Activated T-helper 1 cell treated with Interleukin-2 at 50 U/mL for 16 hours (primary cell): Measurements from ENCODE around the gene PLA1A.
"Not testable (repeated sequence)": the region's sequence is repeated elsewhere in the genome, so short reads cannot be mapped to it uniquely, and the experiment has no call there.

ENCODE experiments used
- DNase-seq: peaks from one replicate; pipeline ENCODE4 v3.0.0-alpha.2; 2020; ENCODE audit warnings: low read depth

The PLA1A gene, protein sequence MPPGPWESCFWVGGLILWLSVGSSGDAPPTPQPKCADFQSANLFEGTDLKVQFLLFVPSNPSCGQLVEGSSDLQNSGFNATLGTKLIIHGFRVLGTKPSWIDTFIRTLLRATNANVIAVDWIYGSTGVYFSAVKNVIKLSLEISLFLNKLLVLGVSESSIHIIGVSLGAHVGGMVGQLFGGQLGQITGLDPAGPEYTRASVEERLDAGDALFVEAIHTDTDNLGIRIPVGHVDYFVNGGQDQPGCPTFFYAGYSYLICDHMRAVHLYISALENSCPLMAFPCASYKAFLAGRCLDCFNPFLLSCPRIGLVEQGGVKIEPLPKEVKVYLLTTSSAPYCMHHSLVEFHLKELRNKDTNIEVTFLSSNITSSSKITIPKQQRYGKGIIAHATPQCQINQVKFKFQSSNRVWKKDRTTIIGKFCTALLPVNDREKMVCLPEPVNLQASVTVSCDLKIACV

DNA sequence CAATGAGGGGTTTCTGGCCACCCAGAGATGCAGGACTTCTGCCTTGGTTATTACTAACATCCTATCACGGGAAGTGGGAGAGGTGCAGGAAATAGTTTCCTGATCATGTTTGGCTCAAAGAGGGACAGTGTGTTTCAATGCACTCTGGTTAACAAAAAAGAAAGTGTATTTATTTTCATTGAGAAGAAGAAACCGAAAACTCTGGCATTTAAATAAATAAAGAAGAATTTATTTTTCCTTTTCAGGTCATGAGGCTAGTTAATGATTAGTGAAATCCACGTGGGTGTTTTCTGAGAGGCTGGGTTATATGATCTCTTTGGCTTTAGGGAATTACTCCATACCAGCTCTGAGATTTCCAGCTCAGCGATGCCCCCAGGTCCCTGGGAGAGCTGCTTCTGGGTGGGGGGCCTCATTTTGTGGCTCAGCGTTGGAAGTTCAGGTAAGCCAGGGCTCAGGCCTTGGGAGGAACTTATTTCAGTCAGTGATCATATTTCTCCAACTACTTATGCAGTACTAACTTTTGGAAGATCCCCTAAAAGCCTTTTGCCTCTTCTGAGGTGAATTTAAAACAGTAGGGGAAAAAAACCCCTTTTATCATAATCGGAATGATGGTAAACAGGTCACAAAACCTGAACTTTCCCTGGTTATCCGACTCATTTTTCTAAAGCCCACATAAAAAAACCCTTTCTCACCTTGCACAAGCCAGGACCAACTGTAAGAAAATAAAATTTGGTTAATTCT lies at the start of gene PLA1A:
TSS of gene PLA1A (plus strand) at position 338 of the 741 bp plus-strand sequence. CDS start at position 367, 29 bp downstream.
- DNase-seq: no peak

DNA sequence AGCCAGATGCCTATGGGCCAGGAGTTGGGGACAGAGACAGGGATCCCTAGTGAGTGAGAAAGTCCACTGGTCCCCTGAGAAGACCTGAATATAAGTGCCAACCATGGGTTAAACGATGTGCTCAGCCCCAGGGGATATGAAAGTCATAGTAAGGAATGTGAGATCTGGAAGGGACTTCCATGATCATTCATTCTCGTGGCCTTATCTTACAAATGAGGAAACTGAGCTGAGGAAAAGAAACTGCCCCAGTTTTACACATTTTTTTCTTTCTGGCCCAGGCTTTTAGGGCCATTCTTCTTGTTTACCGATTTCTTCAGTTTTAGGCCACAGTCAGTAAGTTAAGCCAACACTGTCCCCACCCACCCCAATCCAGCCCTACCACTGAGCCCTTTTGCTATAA lies 49.3 kb upstream of the PLA1A start:
- no peak for DNase-seq

DNA sequence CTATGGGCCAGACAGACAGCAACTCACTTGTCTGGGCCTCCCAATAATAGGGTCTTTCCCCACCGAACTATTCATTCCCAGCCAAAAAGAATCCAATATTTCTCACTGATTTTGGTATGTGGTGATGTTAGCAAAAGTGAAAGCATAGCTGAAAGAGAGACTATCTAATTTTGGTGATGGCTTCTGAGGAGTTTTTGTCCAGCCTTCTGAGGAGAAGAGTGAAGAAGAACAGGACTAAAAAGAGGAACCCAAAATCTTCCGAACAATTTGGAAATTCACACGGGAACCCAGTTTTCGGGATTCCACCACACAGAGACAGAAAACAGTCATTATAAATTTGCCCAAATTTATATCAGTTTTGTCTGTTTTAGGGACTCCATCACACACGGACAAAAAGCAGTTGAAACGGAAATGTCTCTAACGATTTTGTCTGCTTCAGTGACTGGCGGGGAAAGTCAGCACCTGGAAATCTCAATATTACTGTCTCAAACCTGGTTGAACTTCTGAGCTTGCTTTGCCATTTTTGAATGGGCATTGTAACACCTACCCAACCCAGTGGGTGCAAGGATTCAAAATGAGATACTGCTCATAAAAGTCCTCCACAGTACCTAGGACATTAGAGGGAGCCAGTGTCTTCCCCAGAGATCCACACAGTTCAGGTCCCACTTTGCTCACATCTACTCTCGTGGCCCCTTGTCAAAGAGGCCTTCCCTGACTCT lies 47.3 kb upstream of the PLA1A start:
- no peak for DNase-seq

DNA sequence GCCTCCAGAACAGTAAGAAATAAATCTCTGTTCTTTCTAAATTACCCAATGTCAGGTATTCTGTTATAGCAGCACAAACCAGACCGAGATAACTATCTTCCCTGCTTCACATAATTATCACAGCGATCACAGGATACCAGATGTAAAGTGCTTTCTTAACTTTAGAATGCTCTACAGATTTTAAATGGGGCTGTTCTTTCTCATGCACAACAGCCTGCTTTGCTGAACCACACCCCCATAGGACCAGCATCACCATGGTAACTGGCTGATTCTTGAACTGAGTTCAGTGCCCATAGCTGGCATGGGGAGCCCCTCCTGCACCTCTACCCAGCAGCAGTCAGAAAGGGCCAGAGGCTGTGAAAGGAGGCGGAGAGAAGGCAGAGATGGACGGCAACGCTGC lies 46.1 kb upstream of the PLA1A start:
- DNase-seq: no peak

DNA sequence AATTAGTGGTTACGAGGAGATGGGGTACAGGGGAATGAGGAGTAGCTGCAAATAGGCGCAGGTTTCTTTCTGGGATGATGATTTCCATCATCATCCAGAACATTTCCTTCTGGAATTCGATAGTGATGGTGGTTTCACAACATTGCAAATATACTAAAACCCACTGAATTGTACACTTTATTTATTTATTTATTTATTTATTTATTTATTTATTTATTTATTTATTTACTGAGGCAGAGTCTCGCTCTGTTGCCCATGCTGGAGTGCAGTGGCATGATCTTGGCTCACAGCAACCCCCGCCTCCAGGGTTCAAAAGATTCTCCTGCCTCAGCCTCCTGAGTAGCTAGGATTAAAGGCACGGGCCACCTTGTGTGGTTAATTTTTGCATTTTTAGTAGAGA lies 44.8 kb upstream of the PLA1A start:
- DNase-seq: not testable (repeated sequence)

DNA sequence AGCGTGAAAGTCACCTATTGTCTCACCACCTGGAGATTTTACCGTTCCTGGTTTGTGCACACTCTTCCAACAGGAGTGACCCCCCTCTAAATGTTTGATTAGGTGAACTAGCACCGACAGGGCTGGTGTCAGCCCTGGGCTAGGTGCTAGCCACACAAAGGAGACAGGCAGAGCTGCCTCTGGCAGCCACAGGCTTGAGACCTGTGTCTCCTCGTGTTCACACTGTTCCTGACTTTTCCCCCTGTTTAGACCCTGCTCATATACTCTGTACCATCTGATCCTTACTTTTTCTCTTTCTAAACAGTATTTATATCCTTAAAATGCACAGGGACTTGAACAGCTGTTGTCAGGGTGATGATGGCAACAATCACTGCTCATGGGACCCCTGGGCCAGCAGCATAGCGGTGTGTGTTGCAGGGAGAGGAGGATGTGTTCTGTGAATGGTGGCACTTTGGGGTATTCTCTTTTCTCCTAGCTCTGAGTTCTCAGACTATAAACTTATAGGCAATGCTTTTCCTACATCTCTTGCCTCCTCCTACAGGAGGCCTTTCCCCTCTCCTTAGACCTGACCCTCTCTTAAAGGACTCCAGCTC lies 43.8 kb upstream of the PLA1A start:
- DNase-seq: no peak

DNA sequence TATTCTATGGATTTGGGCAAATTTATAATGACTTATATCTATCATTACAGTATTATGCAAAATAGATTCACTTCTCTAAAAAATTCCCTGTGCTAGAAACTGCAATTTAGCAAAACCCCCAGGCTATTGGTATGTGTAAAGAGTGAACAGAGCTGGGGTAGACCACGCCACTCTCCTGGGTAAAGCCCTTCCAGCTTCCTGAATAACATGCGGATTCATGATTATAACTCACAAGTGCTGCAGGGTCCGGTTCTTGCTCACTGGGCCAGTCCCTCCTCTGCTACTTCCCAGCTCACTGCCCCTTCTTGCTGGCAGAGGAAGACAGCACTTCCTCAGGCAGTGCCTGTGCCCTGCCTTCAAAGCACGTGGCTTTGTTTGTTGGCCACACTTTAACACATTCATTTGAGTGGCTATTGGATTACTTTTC lies 42.4 kb upstream of the PLA1A start:
- DNase-seq: no peak

DNA sequence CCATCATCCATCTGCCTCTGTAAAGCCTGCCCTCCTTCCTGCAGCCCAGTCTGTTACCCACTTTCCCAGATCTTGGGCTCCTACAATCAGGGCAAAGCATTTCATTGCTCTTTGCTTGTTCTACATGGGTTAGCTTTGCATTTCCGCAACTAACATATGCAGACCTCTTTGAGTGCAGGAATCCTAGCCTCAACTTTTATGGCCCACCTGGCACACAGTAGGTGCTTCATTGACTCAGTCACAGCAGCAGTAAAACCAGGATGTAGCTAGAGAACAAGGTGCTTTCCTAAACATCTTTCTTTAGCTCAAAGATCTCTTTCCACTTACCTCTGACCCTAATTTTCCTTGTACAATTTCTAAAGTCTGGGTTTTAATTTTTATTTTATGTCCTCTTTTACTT lies 41.8 kb upstream of the PLA1A start:
- DNase-seq: no peak

DNA sequence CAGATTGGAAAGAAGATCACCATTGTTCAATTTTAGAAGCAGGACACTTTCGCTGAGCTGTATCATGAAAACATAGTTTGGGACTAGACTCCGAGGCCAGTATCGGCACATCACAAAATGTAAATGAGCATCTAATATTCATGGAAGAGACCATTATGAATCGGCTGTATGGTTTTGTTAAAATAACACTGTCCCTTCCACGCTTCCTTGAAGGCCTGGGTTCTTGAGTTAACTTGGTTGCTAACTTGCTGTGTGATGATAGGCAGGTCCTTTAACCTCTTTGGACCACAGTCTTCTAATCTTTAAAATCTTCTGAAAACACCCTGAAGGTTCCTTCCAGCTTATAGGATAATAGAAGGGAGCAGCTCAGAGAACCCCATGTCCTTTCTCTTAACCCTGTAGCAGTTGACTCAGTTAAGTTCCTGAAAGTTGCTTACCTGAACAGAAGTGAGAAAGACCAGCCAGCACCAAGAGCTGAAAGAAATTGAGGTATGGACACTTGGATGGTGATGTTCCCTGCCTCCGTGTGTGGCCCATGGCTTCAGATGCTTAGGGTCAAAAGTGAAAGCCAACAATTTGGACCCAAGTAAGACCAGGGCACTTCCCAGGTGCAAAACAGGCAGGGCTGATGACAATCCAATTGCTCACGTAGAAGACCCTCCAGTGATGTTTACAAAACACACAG lies 40.4 kb upstream of the PLA1A start:
- no peak for DNase-seq

DNA sequence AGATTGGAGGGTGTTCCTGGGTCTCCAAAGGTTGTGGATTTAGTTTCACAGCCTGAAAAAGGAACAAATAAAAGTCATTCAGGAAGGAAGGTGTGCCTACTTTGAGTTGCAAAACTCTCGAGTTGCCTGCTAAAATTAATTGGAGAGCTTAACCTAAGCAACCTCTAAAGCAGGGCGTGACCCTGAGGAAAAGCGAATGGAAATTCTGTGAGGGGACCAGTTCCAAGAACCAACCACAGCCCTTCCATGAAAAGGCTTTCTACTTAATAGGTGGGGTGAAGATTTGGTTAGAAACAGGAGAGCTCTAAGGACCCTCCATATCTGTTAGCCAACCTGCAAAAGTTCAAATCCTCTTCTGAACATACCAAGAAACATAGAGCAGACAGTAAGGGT lies 39.8 kb upstream of the PLA1A start:
- no peak for DNase-seq

DNA sequence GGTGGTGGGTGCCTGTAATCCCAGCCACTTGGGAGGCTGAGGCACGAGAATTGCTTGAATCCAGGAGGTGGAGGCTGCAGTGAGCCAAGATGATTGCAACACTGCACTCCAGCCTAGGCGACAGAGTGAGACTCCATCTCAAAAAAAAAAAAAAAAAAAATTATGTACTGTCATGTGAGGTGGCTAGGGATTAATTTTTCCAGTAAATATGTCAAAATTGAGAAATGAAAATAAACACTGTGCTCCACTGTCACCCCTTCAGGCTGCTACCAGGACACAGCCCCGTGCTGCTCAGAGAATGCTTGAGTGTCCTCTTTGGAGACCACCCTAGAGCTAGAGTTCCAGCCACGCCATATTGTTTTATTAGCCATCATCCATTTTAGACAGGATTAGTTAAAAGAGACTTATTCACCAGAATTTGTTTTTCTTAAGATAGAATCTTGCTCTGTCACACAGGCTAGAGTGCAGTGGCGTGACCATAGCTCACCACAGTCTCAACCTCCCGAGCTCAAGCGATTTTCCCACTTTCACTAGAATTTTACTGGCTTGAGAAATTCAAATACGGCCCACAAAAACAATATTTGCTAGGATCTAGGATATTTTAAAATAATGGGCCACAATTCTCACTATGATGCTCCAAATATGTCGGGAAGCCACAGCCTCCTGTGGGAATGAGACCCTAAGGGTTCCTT lies 38.9 kb upstream of the PLA1A start:
- no peak for DNase-seq

DNA sequence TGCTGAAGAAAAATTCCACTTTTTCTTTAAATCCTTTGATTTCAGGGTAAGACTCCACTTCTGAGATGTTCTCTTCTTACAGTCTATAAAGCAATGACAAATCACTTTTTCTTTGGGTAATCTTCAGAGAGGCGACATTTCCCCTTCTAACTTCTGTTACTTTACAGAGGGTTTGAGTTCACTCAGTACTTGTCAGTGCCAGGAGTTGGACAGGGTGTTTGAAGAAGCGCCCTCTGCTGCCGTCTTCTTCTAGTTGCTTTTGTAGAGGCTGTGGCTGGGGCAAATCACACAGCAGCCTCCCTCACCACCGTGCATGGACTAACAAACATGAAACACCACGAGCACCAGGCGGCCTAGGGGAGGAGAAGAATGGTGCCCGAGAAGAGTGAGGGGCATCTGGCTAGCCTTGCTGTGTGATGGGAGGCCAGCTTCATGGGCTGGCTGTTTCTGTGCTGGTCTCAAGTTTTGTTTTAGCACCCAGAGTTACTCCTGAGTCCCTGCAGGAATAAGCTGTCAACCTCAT lies 38.2 kb upstream of the PLA1A start, which contains the start of gene CD80:
TSS of gene CD80 (minus strand) at position 174 of the 523 bp plus-strand sequence. CDS start 1,886 bp downstream, outside the sequence.
- no peak for DNase-seq

DNA sequence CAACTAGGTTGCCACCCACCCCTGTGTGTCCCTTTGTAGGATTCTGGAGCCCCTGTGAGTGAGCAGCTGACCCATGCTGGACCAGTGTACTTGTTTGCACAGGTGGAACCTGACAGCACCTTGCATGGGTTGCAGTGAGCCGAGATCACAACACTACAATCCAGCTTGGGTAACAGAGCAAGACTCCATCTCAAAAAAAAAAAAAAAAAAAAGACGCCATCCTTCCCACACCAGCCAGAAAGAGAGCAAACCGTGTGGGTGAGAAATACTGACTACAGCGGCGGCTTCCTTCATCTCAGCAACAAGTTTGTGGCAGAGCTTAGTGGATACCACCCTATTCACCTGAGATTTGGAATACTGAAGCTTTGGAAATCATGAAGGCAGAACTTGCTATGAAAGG lies 37.5 kb upstream of the PLA1A start:
- no peak for DNase-seq

DNA sequence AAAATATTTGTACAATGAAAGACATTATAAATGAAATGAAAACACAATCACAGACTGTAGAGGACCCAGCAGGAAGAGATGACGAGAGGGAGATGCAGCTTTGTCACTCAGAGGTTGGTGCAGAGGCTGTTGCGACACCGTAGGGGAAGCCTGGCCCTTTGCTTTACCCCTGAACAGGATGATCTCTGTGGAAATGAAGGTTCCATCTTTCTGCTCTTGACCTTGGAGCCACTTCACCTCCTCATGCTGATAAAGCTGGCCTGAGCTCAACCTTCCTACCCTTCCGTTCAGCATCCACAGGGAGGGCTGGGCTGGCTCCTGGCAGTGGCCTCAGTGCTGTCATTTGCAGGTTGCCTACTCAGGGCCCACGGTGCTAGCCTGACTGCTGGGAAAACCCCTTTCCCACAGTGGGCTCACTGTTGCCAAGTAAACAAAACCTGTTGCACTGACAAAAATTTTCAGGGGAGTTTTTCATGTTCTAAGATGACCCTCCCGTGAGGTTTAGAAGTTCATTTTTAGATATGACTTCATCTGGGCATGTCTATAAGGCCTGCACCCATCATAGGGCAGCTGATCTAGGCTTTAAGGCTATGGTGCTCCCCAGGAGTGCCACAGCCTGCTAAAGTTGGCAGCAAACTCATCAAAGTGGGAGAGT lies 35.3 kb upstream of the PLA1A start:
- no peak for DNase-seq

DNA sequence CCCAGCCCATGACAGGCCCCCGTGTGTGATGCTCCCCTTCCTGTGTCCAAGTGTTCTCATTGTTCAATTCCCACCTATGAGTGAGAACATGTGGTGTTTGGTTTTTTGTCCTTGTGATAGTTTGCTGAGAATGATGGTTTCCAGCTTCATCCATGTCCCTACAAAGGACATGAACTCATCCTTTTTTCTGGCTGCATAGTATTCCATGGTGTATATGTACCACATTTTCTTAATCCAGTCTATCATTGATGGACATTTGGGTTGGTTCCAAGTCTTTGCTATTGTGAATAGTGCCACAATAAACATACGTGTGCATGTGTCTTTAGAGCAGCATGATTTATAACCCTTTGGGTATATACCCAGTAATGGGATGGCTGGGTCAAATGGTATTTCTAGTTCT lies 34.4 kb upstream of the PLA1A start:
- DNase-seq: not testable (repeated sequence)

DNA sequence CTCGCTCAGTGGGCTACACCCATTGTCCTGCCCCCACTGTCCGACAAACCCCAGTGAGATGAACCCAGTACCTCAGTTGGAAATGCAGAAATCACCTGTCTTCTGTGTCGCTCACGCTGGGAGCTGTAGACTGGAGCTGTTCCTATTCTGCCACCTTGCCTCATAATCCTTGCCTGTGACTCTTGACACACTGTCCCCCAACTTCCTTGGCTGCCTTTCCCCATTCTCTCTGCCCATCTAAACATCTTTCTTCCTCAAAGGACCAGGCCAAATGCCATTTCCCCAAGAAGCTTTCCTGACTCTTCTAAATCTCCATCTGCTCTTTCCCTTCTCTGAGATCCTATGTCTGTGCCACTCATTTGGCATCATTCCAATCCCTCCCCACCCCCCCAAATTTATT lies 28.5 kb upstream of the PLA1A start:
- DNase-seq: no peak

DNA sequence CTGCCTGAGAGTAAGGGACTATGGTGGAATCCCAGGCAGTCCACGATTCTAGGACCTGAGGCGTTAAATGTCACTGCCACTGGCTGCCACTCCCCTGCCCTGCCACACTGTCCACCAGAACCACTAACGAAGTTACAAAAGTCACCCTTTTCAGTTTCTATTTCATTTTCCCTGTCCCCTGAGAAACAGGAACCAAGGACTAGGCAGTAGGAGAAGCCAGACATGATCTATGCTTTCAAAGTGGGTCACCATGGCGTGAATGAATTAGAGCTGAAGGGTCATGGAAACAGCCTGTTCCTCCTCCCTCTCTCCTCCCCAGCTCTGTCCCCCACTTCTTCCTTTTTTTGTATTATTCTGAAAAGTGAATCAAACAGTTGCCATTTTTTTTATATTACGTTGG lies 27.5 kb upstream of the PLA1A start:
- DNase-seq: no peak

DNA sequence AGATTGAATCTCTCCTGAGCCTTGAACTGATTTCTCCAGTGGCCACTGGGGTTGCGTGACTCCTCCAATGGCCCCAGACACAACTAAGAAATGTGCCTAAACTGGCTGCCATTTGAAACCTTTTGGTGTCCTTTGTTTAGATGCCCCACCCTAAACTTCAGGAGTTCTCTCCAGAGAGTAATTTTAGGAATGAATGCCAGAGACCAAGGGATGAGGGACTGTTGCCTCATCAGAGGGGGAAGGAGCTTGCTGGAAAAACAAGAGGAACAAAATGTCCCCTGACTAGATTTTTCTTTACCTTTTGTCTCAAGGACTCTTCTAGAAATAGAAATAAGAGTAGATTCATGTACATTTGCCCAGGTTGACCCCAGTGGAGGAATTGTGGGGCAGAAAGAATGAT lies 26.5 kb upstream of the PLA1A start:
- DNase-seq: no peak

DNA sequence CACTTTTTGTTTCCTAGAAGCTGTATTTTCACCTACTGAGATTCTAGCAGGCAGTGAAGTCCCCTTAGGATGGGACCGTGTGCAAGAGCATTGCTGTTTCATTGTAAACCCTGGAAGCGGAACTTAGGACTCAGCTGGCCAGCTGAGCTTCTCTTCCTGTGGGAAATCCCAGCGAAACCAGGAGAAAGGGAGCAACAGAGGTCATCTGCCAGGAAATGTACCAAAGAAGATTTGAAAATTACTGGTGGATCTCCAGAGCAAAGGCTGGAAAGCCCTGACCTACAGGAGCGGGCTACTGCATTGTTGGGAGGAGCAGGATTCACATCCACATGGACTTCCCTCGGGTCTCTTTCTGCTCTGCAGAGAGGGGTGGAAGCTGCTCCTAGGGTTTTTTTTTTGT lies 26.0 kb upstream of the PLA1A start:
- DNase-seq: no peak

DNA sequence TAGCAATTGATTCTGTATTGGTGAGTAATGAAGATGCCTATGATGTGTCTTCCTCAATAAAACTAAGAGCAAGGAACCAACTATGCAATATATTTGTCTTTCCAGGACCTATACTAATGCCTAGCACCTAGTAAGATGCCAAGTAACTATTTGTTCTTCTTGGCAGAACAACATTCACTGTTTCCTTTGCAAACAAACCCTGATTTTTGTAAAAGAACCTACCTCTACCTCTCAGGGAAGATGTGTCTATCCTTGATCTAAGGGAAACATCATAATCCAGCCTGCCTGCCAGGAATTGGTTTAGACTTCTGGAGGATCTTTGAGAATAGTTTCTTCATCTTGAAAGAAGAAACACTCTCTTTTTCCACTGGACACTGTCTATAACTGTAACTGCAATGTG lies 22.2 kb upstream of the PLA1A start:
- no peak for DNase-seq
